ENCODE data around the gene CALHM3. TPM values are rescaled to one million over a fixed set of nuclear protein-coding genes. Genes with fewer than 3 reads are reported as not detected.

CALHM3 gene
- total and polyA plus RNA-seq, 3 experiments from 2014 or later = not detected

GRCh38 chr10:103433858-103434257 lies 45.2 kb downstream of the CALHM3 start:
- H3K4me1 Mint-ChIP-seq = peaks cover 14 to 25% (median 24%) of the 10 kb centered on the region in 3 donors
- POLR2A ChIA-PET = interaction anchor here (0.6 kb wide), 1 partner anchor 42 kb away, joined by 3 read pairs; no protein-coding TSS in a partner anchor
- no peak for DNase-seq
- H3K36me3 Mint-ChIP-seq = peaks cover 0 to 83% (median 14%) of the 10 kb centered on the region in 3 donors
- no peaks in the 10 kb centered on the region for H3K9me3 ChIP-seq (ENCODE audit: low read length)
- no peak overlapping the region for H3K27ac ChIP-seq (ENCODE audit: low read depth, low read length)
- H3K36me3 ChIP-seq (ENCODE audit: insufficient read depth, low read length) = peaks cover 21% of the 10 kb centered on the region
- CTCF ChIA-PET = interaction anchor here (1.2 kb wide), 1 partner anchor 17 kb away, joined by 3 read pairs; no protein-coding TSS in a partner anchor
- H3K9me3 Mint-ChIP-seq = no peaks in the 10 kb centered on the region
- no peak overlapping the region for H3K4me3 ChIP-seq (ENCODE audit: low read length)
- no peak overlapping the region for H3K4me3 Mint-ChIP-seq
- H3K27ac Mint-ChIP-seq = peak overlapping the region in 2 of 8 donors; percentile 37 to 47
- no peaks in the 10 kb centered on the region for H3K27me3 ChIP-seq (ENCODE audit: insufficient read depth, low read length, poor library complexity, severe bottlenecking)
- H3K4me1 ChIP-seq (ENCODE audit: insufficient read depth, low read length) = peaks cover 22% of the 10 kb centered on the region
- H3K27me3 Mint-ChIP-seq = no peaks in the 10 kb centered on the region

- POLR2A ChIA-PET = no interaction called here
- no peaks in the 10 kb centered on the region for H3K27me3 ChIP-seq (ENCODE audit: insufficient read depth, low read length, poor library complexity, severe bottlenecking)
- Mint-ChIP-seq H3K4me3 (no peak overlapping the region), H3K27me3 (no peaks in the 10 kb centered on the region), H3K36me3 (peaks cover 0 to 85% (median 11%) of the 10 kb centered on the region in 3 donors), H3K9me3 (no peaks in the 10 kb centered on the region), H3K4me1 (peaks cover 19 to 34% (median 32%) of the 10 kb centered on the region in 3 donors), H3K27ac (peak overlapping the region in 1 of 8 donors; percentile 62)
- DNase-seq = no peak
- CTCF ChIA-PET = interaction anchor here (0.9 to 1.5 kb wide), 3 partner anchors 12 to 51 kb away, joined by 3 to 5 read pairs (median 3); no protein-coding TSS in a partner anchor
- no peaks in the 10 kb centered on the region for H3K9me3 ChIP-seq (ENCODE audit: low read length)
- no peak overlapping the region for H3K4me3 ChIP-seq (ENCODE audit: low read length)
- H3K4me1 ChIP-seq (ENCODE audit: insufficient read depth, low read length) = peaks cover 28% of the 10 kb centered on the region
- no peak overlapping the region for H3K27ac ChIP-seq (ENCODE audit: low read depth, low read length)
- H3K36me3 ChIP-seq (ENCODE audit: insufficient read depth, low read length) = peaks cover 23% of the 10 kb centered on the region
Measured at GRCh38 chr10:103431902-103432301, 47.1 kb downstream of the CALHM3 start.

GRCh38 chr10:103429647-103430046 lies 49.4 kb downstream of the CALHM3 start:
- Histone ChIP-seq H3K4me3 (ENCODE audit: low read length) (no peak overlapping the region), H3K36me3 (ENCODE audit: insufficient read depth, low read length) (peaks cover 23% of the 10 kb centered on the region), H3K4me1 (ENCODE audit: insufficient read depth, low read length) (peaks cover 28% of the 10 kb centered on the region), H3K9me3 (ENCODE audit: low read length) (no peaks in the 10 kb centered on the region), H3K27me3 (ENCODE audit: insufficient read depth, low read length, poor library complexity, severe bottlenecking) (no peaks in the 10 kb centered on the region), H3K27ac (ENCODE audit: low read depth, low read length) (no peak overlapping the region)
- CTCF ChIA-PET = no interaction called here
- Mint-ChIP-seq H3K27me3 (no peaks in the 10 kb centered on the region), H3K4me1 (peaks cover 19 to 29% (median 28%) of the 10 kb centered on the region in 3 donors), H3K9me3 (no peaks in the 10 kb centered on the region), H3K4me3 (peak overlapping the region in 5 of 7 donors; percentile 0 to 52 (median 20)), H3K27ac (peak overlapping the region in 5 of 8 donors; percentile 6 to 78 (median 49)), H3K36me3 (peaks cover 3 to 84% (median 15%) of the 10 kb centered on the region in 3 donors)
- DNase-seq = no peak
- POLR2A ChIA-PET = no interaction called here

GRCh38 chr10:103428989-103429643 lies 49.9 kb downstream of the CALHM3 start:
- Histone ChIP-seq H3K9me3 (ENCODE audit: low read length) (no peaks in the 10 kb centered on the region), H3K27ac (ENCODE audit: low read depth, low read length) (no peak overlapping the region), H3K4me3 (ENCODE audit: low read length) (no peak overlapping the region), H3K27me3 (ENCODE audit: insufficient read depth, low read length, poor library complexity, severe bottlenecking) (no peaks in the 10 kb centered on the region), H3K4me1 (ENCODE audit: insufficient read depth, low read length) (peaks cover 28% of the 10 kb centered on the region), H3K36me3 (ENCODE audit: insufficient read depth, low read length) (peaks cover 27% of the 10 kb centered on the region)
- POLR2A ChIA-PET = no interaction called here
- peaks cover 7 to 85% (median 18%) of the 10 kb centered on the region in 3 donors for H3K36me3 Mint-ChIP-seq
- H3K4me1 Mint-ChIP-seq = peaks cover 21 to 29% (median 28%) of the 10 kb centered on the region in 3 donors
- peak in 1 of 5 donors; percentile 21 for DNase-seq
- no peaks in the 10 kb centered on the region for H3K27me3 Mint-ChIP-seq
- no peaks in the 10 kb centered on the region for H3K9me3 Mint-ChIP-seq
- CTCF ChIA-PET = no interaction called here
- peak overlapping the region in 6 of 8 donors; percentile 8 to 78 (median 66) for H3K27ac Mint-ChIP-seq
- H3K4me3 Mint-ChIP-seq = peak overlapping the region in 3 of 7 donors; percentile 16 to 29 (median 23)

GRCh38 chr10:103427866-103428265 lies 51.2 kb downstream of the CALHM3 start:
- Histone ChIP-seq H3K9me3 (ENCODE audit: low read length) (no peaks in the 10 kb centered on the region), H3K4me1 (ENCODE audit: insufficient read depth, low read length) (peaks cover 28% of the 10 kb centered on the region), H3K27me3 (ENCODE audit: insufficient read depth, low read length, poor library complexity, severe bottlenecking) (no peaks in the 10 kb centered on the region), H3K4me3 (ENCODE audit: low read length) (no peak overlapping the region), H3K36me3 (ENCODE audit: insufficient read depth, low read length) (peaks cover 33% of the 10 kb centered on the region), H3K27ac (ENCODE audit: low read depth, low read length) (no peak overlapping the region)
- no peak for DNase-seq
- Mint-ChIP-seq H3K4me1 (peaks cover 21 to 29% (median 28%) of the 10 kb centered on the region in 3 donors), H3K4me3 (no peak overlapping the region), H3K27me3 (no peaks in the 10 kb centered on the region), H3K9me3 (no peaks in the 10 kb centered on the region), H3K27ac (peak overlapping the region in 2 of 8 donors; percentile 41 to 50), H3K36me3 (peaks cover 9 to 85% (median 24%) of the 10 kb centered on the region in 3 donors)
- ChIA-PET CTCF (interaction anchor here (1.4 kb wide), 1 partner anchor 10 kb away, joined by 7 read pairs; no protein-coding TSS in a partner anchor), POLR2A (no interaction called here)

- Mint-ChIP-seq H3K27me3 (no peaks in the 10 kb centered on the region), H3K4me3 (no peak overlapping the region), H3K4me1 (peaks cover 6 to 9% (median 6%) of the 10 kb centered on the region in 3 donors), H3K9me3 (no peaks in the 10 kb centered on the region), H3K36me3 (peaks cover 12 to 88% (median 35%) of the 10 kb centered on the region in 3 donors), H3K27ac (no peak overlapping the region)
- DNase-seq = no peak
- Histone ChIP-seq H3K9me3 (ENCODE audit: low read length) (no peaks in the 10 kb centered on the region), H3K4me1 (ENCODE audit: insufficient read depth, low read length) (peaks cover 4% of the 10 kb centered on the region), H3K27me3 (ENCODE audit: insufficient read depth, low read length, poor library complexity, severe bottlenecking) (no peaks in the 10 kb centered on the region), H3K27ac (ENCODE audit: low read depth, low read length) (no peak overlapping the region), H3K4me3 (ENCODE audit: low read length) (no peak overlapping the region), H3K36me3 (ENCODE audit: insufficient read depth, low read length) (peaks cover 64% of the 10 kb centered on the region)
- ChIA-PET POLR2A (no interaction called here), CTCF (interaction anchor here (2.2 kb wide), 1 partner anchor 62 kb away, joined by 9 read pairs; no protein-coding TSS in a partner anchor)
Measured at GRCh38 chr10:103423748-103424147, 55.3 kb downstream of the CALHM3 start.

Other genes with a start within 250 kb of the CALHM3 start
- not detected for gene RPEL1, start 233.4 kb downstream of the CALHM3 start, total RNA-seq
- gene RPEL1, start 233.4 kb downstream of the CALHM3 start, polyA plus RNA-seq = not detected
- gene INA, start 202.1 kb downstream of the CALHM3 start, total RNA-seq = under 1 TPM; 0.73 to 0.94 TPM
- gene INA, start 202.1 kb downstream of the CALHM3 start, polyA plus RNA-seq = not detected
- 10 to 100 TPM; 17.6 to 17.7 TPM for gene PCGF6, start 128.1 kb downstream of the CALHM3 start, total RNA-seq
- gene PCGF6, start 128.1 kb downstream of the CALHM3 start, polyA plus RNA-seq = 10.8 TPM
- 10 to 100 TPM; 10.9 to 11.4 TPM for gene TAF5, start 111.3 kb downstream of the CALHM3 start, total RNA-seq
- gene TAF5, start 111.3 kb downstream of the CALHM3 start, polyA plus RNA-seq = 4.4 TPM
- gene ATP5MK, start 82.8 kb downstream of the CALHM3 start, total RNA-seq = 100 to 1,000 TPM; 438 to 454 TPM
- 553 TPM for gene ATP5MK, start 82.8 kb downstream of the CALHM3 start, polyA plus RNA-seq
- gene PDCD11, start 82.6 kb downstream of the CALHM3 start, total RNA-seq = 10 to 100 TPM; 88.5 to 91.3 TPM
- 16.4 TPM for gene PDCD11, start 82.6 kb downstream of the CALHM3 start, polyA plus RNA-seq
- gene CALHM2, start 26.9 kb downstream of the CALHM3 start, total RNA-seq = 10 to 100 TPM; 20.4 to 22.2 TPM
- 92.7 TPM for gene CALHM2, start 26.9 kb downstream of the CALHM3 start, polyA plus RNA-seq
- not detected for gene CALHM1, start 20.3 kb downstream of the CALHM3 start, total RNA-seq
- gene CALHM1, start 20.3 kb downstream of the CALHM3 start, polyA plus RNA-seq = not detected
- 1 to 10 TPM; 1.5 to 1.6 TPM for gene NEURL1, start 14.5 kb upstream of the CALHM3 start, total RNA-seq
- gene NEURL1, start 14.5 kb upstream of the CALHM3 start, polyA plus RNA-seq = 0.69 TPM

Measured in CD8-positive, alpha-beta memory T cell (primary cell).